Psoas muscle (tissue), 8 donors: ENCODE data around the gene STON1. TPM values are rescaled to one million over a fixed set of nuclear protein-coding genes. Genes with fewer than 3 reads are reported as not detected.

Source experiments
- ATAC-seq, 4 donors: fragments of 200-7000 bp; cut with Tn5 transposase; one replicate each; pipeline ENCODE4 v1.9.1; 2020; ENCODE audit warnings: moderate library complexity in 3 of 4, mild to moderate bottlenecking in 2 of 4
- DNase-seq, 2 donors: peaks; one replicate each; pipeline ENCODE4 v3.0.0-alpha.2; 2020
- H3K27ac ChIP-seq: fragments of 200-600 bp; one replicate; pipeline ENCODE4 v1.8.0; 2022
- H3K27me3 ChIP-seq, 3 donors: fragments of 200-600 bp in 1 of 3; one replicate each; pipeline versions ENCODE4 v1.6.1 to v1.8.0; 2013 to 2022; ENCODE audit warnings: low read length in 2 of 3, mild to moderate bottlenecking in 2 of 3, moderate library complexity in 1 of 3; ENCODE audit not compliant: insufficient read depth in 3 of 3
- H3K36me3 ChIP-seq, 2 donors: fragments of 200-600 bp in 1 of 2; one replicate each; pipeline versions ENCODE4 v1.6.1 to v1.8.0; 2013 to 2022; ENCODE audit warnings: low read depth in 1 of 2, mild to moderate bottlenecking in 1 of 2, moderate library complexity in 1 of 2; ENCODE audit not compliant: insufficient read depth in 1 of 2
- H3K4me1 ChIP-seq: fragments of 200-600 bp; one replicate; pipeline ENCODE4 v1.8.0; 2022
- H3K4me3 ChIP-seq: fragments of 200-600 bp; one replicate; pipeline ENCODE4 v1.8.0; 2022; ENCODE audit warnings: mild to moderate bottlenecking
- H3K9me3 ChIP-seq: fragments of 200-600 bp; one replicate; pipeline ENCODE4 v1.8.0; 2022
- CTCF ChIP-seq: fragments of 200-600 bp; IDR thresholded peaks from one replicate; pipeline ENCODE4 v1.8.0; 2022; ENCODE audit warnings: antibody characterized with exemption
- WGBS, 3 donors: extraction: QIAGEN DNeasy Blood & Tissue Kit; methylation state at CpG; one replicate each; pipeline versions ENCODE4 v1.1.6 to v1.1.7; 2013; 5-methylcytosine and 5-hydroxymethylcytosine counted together
- intact Hi-C, 2 donors: fragments of 100-400 bp; cut with DNase I; formaldehyde crosslinking; loops; one replicate each; pipeline versions ENCODE4 v1.11.0 to v1.14.2; 2022
- polyA plus RNA-seq, 3 donors: library from polyadenylated mRNA; stranded (reverse); fragments of 200-250 nt; gene quantifications; one replicate each; pipeline ENCODE4 v1.2.3, GENCODE V29; 2013
- total RNA-seq, 4 donors: library from RNA; stranded (reverse); fragmentation: NEBNext Ultra II Directional in 2 of 4; extraction: Animal tissue kit (Norgen Biotek cat#: 25700) in 2 of 4; gene quantifications; one replicate each; pipeline versions ENCODE4 v1.2.1 to v1.2.4, GENCODE V29; 2021 to 2023
- donor health status: healthy with polysubstance abuse.
- donor health status: DM: no; HTN: no; CAD: no; lungs with moderate emphysema.
- donor health status: Bipolar disorder and iron deficiency.
- donor health status: healthy.
- donor health status: DM: yes; HTN: yes; CAD: no.
- donor health status: DM: no; HTN: no; CAD: no.
- donor health status: DM: no; HTN: no; CAD: no.
- donor health status: DM: yes; HTN: yes; CAD: no.

The STON1 gene
- total and polyA plus RNA-seq, 7 donors, result 0.98 to 5.6 (median 1.8) TPM

- ATAC-seq (no peak), DNase-seq (no peak)
- Histone ChIP-seq H3K27ac (no peak overlapping the region), H3K36me3 (peaks cover 0 to 8% of the 10 kb centered on the region in 2 donors), H3K4me1 (no peaks in the 10 kb centered on the region), H3K9me3 (no peaks in the 10 kb centered on the region), H3K4me3 (no peak overlapping the region), H3K27me3 (no peaks in the 10 kb centered on the region)
- intact Hi-C loops, result no loop called here
- TF ChIP-seq CTCF, result no peak
- WGBS, 3 donors, result 72 to 81% (median 81%) methylated on average over 4 of the region's 4 CpGs
These were observed 48.4 kb downstream of the STON1 start for GRCh38 chr2:48578313-48578712.

GRCh38 chr2:48583961-48584360, 54.0 kb downstream of the STON1 start:
- WGBS, 3 donors, result 72 to 91% (median 76%) methylated on average over 3 of the region's 3 CpGs
- no peaks in the 10 kb centered on the region for H3K4me1 ChIP-seq
- ATAC-seq, result no peak

GRCh38 chr2:48584551-48584950, 54.6 kb downstream of the STON1 start:
- Histone ChIP-seq H3K36me3 (peaks cover 0 to 8% of the 10 kb centered on the region in 2 donors), H3K27me3 (no peaks in the 10 kb centered on the region), H3K4me1 (no peaks in the 10 kb centered on the region), H3K9me3 (no peaks in the 10 kb centered on the region), H3K4me3 (no peak overlapping the region), H3K27ac (no peak overlapping the region)
- ATAC-seq (no peak), DNase-seq (no peak)
- intact Hi-C loops, result no loop called here
- WGBS, 3 donors, result 94 to 95% (median 95%) methylated on average over 4 of the region's 4 CpGs
- TF ChIP-seq CTCF, result no peak

More at GRCh38 chr2:48583961-48584360, 54.0 kb downstream of the STON1 start:
- Histone ChIP-seq H3K27me3 (no peaks in the 10 kb centered on the region), H3K27ac (no peak overlapping the region), H3K36me3 (peaks cover 0 to 8% of the 10 kb centered on the region in 2 donors), H3K4me3 (no peak overlapping the region), H3K9me3 (no peaks in the 10 kb centered on the region)
- TF ChIP-seq CTCF, result no peak
- no peak for DNase-seq
- intact Hi-C loops, result no loop called here

- no peaks in the 10 kb centered on the region for H3K9me3 ChIP-seq
- intact Hi-C loops, result no loop called here
- H3K36me3 ChIP-seq, result no peaks in the 10 kb centered on the region
- 56 to 60% (median 58%) methylated on average over 4 of the region's 4 CpGs for WGBS, 3 donors
- H3K27me3 ChIP-seq, result no peaks in the 10 kb centered on the region
- H3K27ac ChIP-seq, result no peak overlapping the region
- TF ChIP-seq CTCF, result no peak
- ATAC-seq (no peak), DNase-seq (no peak)
- no peaks in the 10 kb centered on the region for H3K4me1 ChIP-seq
- no peak overlapping the region for H3K4me3 ChIP-seq
These were observed 56.5 kb downstream of the STON1 start for GRCh38 chr2:48586433-48586832.

GRCh38 chr2:48587560-48587959, 57.6 kb downstream of the STON1 start:
- H3K4me3 ChIP-seq, result no peak overlapping the region
- H3K27me3 ChIP-seq, result no peaks in the 10 kb centered on the region
- intact Hi-C loops, result no loop called here
- H3K27ac ChIP-seq, result no peak overlapping the region
- DNase-seq (no peak), ATAC-seq (no peak)
- H3K9me3 ChIP-seq, result no peaks in the 10 kb centered on the region
- no peak for TF ChIP-seq CTCF
- no peaks in the 10 kb centered on the region for H3K4me1 ChIP-seq
- WGBS, 3 donors, result 37 to 50% (median 42%) methylated on average over 5 of the region's 5 CpGs
- H3K36me3 ChIP-seq, result no peaks in the 10 kb centered on the region
